NOMO-1 treated with dmso at 0.1 percent for 144 hours (cell line): ENCODE data around the gene CAV3.

Experiments
- DNase-seq: peaks from one replicate; lab custom pipeline; 2025; ENCODE audit not compliant: unreplicated experiment; lab: John Stamatoyannopoulos, UW

The CAV3 gene

GRCh38 chr3:8793242-8793641 lies 59.6 kb downstream of the CAV3 start:
- DNase-seq, result no peak

DNA sequence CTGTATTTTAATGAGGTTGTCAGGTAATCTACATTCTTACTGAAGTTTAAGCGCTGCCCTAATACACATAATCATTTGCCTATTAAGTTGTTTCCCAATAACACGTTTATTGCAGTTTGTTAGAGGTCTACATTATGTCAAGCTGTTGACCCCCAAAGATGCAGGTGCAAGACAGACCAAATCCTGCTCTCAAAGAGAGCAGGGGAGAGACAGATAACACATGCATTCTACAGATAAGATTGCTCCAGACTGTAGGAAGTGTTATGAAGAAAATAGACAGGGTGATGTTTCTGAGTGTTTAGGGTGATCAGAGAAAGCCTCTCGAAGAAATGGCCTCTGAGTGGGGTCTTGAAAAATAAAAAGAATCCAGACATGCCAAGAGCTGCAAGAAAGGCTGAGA lies 60.6 kb downstream of the CAV3 start:
- no peak for DNase-seq
